ENCODE data around the gene SEC61A2. TPM values are rescaled to one million over a fixed set of nuclear protein-coding genes. Genes with fewer than 3 reads are reported as not detected.

SEC61A2 gene
- polyA plus RNA-seq, 1 experiment, result 6.8 TPM

- no peak for TF ChIP-seq CTCF (IDR thresholded peaks at IDR 0.05; ENCODE audit: insufficient read depth, low read depth, low read length)
- no peak for DNase-seq (ENCODE audit: low read depth)
- Histone ChIP-seq H3K36me3 (ENCODE audit: control insufficient read depth, insufficient read depth, low read length) (peaks cover 2% of the 10 kb centered on the region), H3K4me3 (ENCODE audit: low read depth, low read length) (no peak overlapping the region), H3K27me3 (ENCODE audit: control insufficient read depth, insufficient read depth, low read length) (no peaks in the 10 kb centered on the region)
- POLR2A ChIA-PET, result no interaction called here
- CTCF ChIA-PET, result interaction anchor here (1.7 kb wide), 1 partner anchor 10 kb away, joined by 4 read pairs; no protein-coding TSS in a partner anchor
These were observed 31.7 kb upstream of the SEC61A2 start for GRCh38 chr10:12097791-12098190.

- ChIA-PET POLR2A (no interaction called here), CTCF (interaction anchor here (0.7 kb wide), 1 partner anchor 36 kb away, joined by 3 read pairs; no protein-coding TSS in a partner anchor)
- Histone ChIP-seq H3K4me3 (ENCODE audit: low read depth, low read length) (no peak overlapping the region), H3K27me3 (ENCODE audit: control insufficient read depth, insufficient read depth, low read length) (no peaks in the 10 kb centered on the region), H3K36me3 (ENCODE audit: control insufficient read depth, insufficient read depth, low read length) (peaks cover 2% of the 10 kb centered on the region)
- no peak for DNase-seq (ENCODE audit: low read depth)
- TF ChIP-seq CTCF (IDR thresholded peaks at IDR 0.05; ENCODE audit: insufficient read depth, low read depth, low read length), result no peak
These were observed 30.5 kb upstream of the SEC61A2 start for GRCh38 chr10:12098966-12099365.

- Histone ChIP-seq H3K4me3 (ENCODE audit: low read depth, low read length) (no peak overlapping the region), H3K27me3 (ENCODE audit: control insufficient read depth, insufficient read depth, low read length) (no peaks in the 10 kb centered on the region), H3K36me3 (ENCODE audit: control insufficient read depth, insufficient read depth, low read length) (peaks cover 5% of the 10 kb centered on the region)
- CTCF ChIA-PET, result interaction anchor here (1.5 kb wide), 1 partner anchor 10 kb away, joined by 3 read pairs; no protein-coding TSS in a partner anchor
- no peak for DNase-seq (ENCODE audit: low read depth)
- no peak for TF ChIP-seq CTCF (IDR thresholded peaks at IDR 0.05; ENCODE audit: insufficient read depth, low read depth, low read length)
- POLR2A ChIA-PET, result no interaction called here
These were observed 25.7 kb upstream of the SEC61A2 start for GRCh38 chr10:12103802-12104201.

GRCh38 chr10:12107781-12108180, 21.7 kb upstream of the SEC61A2 start:
- no peak for DNase-seq (ENCODE audit: low read depth)
- Histone ChIP-seq H3K4me3 (ENCODE audit: low read depth, low read length) (no peak overlapping the region), H3K36me3 (ENCODE audit: control insufficient read depth, insufficient read depth, low read length) (peaks cover 6% of the 10 kb centered on the region), H3K27me3 (ENCODE audit: control insufficient read depth, insufficient read depth, low read length) (no peaks in the 10 kb centered on the region)
- ChIA-PET POLR2A (no interaction called here), CTCF (interaction anchor here (0.9 to 1.0 kb wide), 2 partner anchors 10 to 12 kb away, joined by 3 to 4 read pairs; no protein-coding TSS in a partner anchor)
- TF ChIP-seq CTCF (IDR thresholded peaks at IDR 0.05; ENCODE audit: insufficient read depth, low read depth, low read length), result no peak

GRCh38 chr10:12109286-12109685, 20.2 kb upstream of the SEC61A2 start:
- no peak overlapping the region for H3K4me3 ChIP-seq (ENCODE audit: low read depth, low read length)
- H3K27me3 ChIP-seq (ENCODE audit: control insufficient read depth, insufficient read depth, low read length), result no peaks in the 10 kb centered on the region
- TF ChIP-seq CTCF (IDR thresholded peaks at IDR 0.05; ENCODE audit: insufficient read depth, low read depth, low read length), result no peak
- CTCF ChIA-PET, result interaction anchor here (0.8 kb wide), 1 partner anchor 14 kb away, joined by 3 read pairs; no protein-coding TSS in a partner anchor
- POLR2A ChIA-PET, result no interaction called here
- DNase-seq (ENCODE audit: low read depth), result no peak
- peaks cover 8% of the 10 kb centered on the region for H3K36me3 ChIP-seq (ENCODE audit: control insufficient read depth, insufficient read depth, low read length)
